B cell (primary cell): ENCODE measurements around the gene TMEM63A.

Experiments used
- EZH2 ChIP-seq: IDR thresholded peaks from 2 replicates; pipeline ENCODE4 v1.6.1; 2012; ENCODE audit warnings: borderline replicate concordance, low read depth, mild to moderate bottlenecking, moderate library complexity, low read length; ENCODE audit not compliant: insufficient read depth, poor library complexity, severe bottlenecking
- TF ChIP-seq, protein P1 (sequence below): fragments of 200-600 bp; IDR thresholded peaks from one replicate; pipeline ENCODE4 v1.8.0; 2022; ENCODE audit warnings: antibody characterized with exemption, mild to moderate bottlenecking

DNA sequence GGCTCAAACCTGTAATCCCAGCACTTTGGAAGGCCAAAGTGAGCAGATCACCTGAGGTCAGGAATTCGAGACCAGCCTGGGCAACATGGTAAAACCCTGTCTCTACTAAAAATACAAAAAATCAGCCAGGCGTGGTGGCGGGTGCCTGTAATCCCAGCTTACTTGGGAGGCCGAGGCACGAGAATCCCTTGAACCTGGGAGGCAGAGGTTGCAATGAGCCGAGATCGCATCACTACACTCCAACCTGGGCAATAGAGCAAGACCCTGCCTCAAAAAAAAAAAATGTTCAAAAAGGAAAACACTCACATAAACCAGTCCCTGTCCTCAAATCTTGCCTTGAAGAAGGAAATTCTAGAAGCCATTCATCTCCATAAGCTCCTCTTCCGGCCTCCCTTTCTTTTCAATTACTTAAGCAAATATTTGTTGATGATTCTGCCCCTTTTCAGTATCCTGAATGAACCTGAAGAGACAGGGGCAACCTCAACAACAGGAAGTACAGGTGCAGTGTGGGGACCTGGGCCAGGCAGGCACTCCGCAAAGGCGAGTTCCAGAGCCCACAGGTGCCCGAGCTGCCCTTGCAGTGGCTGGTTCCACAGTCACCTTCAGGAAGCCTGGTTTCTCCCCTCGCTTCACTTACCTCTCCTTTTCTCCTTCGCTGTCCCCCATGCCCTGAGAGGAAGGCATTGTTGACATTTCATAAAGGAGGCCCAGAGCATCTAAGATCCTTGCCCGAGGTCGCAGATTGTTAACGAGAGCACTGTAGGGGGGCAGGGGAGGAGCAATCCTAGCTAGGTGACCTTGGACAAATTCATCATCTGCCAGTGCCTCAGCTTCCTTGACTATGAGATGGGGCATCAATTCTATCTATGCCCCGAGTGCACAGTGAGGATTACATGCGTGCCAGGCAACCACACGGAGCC is 15.7 kb upstream of the TMEM63A start:
- TF ChIP-seq, protein P1, sequence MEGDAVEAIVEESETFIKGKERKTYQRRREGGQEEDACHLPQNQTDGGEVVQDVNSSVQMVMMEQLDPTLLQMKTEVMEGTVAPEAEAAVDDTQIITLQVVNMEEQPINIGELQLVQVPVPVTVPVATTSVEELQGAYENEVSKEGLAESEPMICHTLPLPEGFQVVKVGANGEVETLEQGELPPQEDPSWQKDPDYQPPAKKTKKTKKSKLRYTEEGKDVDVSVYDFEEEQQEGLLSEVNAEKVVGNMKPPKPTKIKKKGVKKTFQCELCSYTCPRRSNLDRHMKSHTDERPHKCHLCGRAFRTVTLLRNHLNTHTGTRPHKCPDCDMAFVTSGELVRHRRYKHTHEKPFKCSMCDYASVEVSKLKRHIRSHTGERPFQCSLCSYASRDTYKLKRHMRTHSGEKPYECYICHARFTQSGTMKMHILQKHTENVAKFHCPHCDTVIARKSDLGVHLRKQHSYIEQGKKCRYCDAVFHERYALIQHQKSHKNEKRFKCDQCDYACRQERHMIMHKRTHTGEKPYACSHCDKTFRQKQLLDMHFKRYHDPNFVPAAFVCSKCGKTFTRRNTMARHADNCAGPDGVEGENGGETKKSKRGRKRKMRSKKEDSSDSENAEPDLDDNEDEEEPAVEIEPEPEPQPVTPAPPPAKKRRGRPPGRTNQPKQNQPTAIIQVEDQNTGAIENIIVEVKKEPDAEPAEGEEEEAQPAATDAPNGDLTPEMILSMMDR, result no peak
- TF ChIP-seq EZH2, result no peak
